HG02884 (cell line): ENCODE measurements around the gene HDAC4.

Source experiments
- ATAC-seq: cut with Tn5 transposase; IDR thresholded peaks from one replicate; pipeline ENCODE4 v1.9.1; 2021; ENCODE audit warnings: mild to moderate bottlenecking, moderate library complexity; ENCODE audit not compliant: unreplicated experiment

HDAC4 gene

DNA sequence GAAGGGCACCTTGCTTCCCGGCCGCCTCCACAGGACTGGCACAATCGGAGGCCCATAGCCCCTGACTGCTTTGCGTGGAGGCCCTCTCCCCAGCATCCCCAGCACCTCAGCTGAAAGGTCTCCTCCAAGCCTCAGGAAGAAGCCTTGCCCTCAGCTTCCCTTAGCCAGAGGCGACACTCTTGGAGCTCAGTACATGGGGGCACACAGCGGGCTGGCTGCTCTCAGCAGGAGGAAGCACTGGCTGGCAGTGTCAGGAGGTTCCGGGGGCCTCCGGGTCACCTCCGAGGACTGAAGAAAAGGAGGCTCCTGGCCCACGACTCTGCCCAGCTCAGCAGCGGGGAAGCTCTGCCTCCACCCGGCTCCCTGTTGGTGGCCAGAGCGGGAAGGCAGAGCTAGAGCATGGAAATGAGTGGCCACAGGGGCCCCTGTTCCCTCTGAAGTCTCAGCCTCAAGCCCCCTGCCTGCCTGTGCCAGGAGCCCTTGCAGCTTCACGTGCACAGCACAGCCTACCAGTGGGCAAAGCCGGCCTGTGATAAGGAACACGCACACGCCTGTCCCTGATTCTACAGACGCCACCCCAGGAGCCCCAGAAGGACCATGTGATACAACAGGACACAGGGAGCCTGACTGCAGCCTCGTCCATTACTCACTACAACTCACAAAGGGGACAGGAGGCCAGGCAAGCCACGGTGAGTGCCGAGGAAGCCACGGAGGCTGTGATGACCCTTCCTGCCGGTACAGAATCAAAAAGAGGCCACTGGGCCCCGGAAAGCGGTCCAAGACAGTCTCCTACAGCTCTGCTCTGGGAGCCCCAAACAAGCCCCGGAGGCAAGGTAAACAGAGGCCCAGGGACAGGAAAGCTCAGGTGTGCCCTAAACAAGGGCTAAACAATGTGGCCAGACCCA lies 15.5 kb downstream of the HDAC4 start:
- ATAC-seq, result no peak

GRCh38 chr2:239383759-239384156 lies 17.1 kb downstream of the HDAC4 start:
- no peak for ATAC-seq

GRCh38 chr2:239383036-239383758 lies 17.6 kb downstream of the HDAC4 start:
- ATAC-seq, result no peak

- ATAC-seq, result no peak
Observed at GRCh38 chr2:239382384-239382880, 18.4 kb downstream of the HDAC4 start.

- peak; percentile 54 for ATAC-seq
Observed at GRCh38 chr2:239381709-239382134, 19.1 kb downstream of the HDAC4 start.

DNA sequence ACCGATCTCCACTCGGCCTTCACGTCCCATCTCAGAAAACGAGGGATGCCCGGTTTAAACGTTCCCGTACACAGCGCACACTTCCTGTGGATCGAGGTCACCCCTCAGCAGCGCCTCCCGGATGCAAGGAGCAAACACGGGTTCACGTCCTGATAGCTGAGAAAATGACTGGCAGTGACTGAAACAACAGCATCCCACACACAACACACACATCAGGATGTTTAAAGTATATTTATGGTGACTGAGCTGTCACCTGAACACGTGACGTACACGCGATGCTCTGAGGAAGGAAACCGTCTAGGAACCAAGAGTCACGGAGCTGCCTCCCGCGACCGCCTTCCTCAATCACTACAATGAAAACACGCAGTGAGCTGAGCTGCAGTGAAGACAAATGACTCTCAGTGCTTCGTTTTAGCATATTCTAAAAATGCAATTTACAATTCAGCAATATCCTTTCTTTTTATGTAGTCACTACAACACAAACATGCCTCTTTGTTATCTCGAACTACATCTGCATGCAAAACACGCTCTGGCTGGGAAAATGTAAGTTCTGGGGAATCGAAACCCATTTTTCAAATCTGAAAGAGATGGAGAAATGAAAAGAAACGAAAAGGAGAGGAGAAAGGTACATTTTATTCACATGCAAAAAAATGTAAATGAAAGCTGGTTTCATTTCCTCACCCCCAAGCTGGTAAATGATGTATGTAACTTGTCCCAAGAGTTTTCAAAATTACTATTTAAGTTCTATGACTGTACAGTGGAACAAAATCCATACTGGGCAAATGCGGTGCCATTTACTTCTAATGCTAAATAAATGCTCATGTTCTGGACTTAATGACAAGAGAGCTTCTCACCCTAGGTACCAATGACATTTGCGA lies 19.8 kb downstream of the HDAC4 start:
- ATAC-seq, result peak; percentile 37

GRCh38 chr2:239379641-239380170 lies 21.1 kb downstream of the HDAC4 start:
- no peak for ATAC-seq

- no peak for ATAC-seq
Observed at GRCh38 chr2:239378918-239379640, 21.7 kb downstream of the HDAC4 start.

GRCh38 chr2:239378021-239378917 lies 22.6 kb downstream of the HDAC4 start:
- no peak for ATAC-seq

DNA sequence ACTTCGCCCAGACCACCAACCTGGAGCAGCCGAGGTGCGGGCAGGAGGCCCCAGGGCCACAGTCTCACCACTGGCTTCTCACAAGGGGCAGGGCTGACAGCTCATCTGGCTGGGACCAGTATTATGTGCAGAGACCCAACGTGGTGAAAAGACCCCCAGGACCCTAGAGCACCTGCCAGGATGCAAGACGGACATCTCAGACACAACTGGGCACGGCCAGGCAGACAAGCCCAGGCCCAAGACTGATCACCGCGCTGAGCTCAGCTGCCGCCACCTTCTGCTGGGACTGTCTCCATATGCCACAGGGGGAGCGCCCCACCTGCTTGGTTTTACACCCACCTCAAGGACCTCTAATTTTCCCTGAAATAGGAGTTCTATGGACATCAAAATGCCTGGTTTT lies 23.2 kb downstream of the HDAC4 start:
- ATAC-seq, result no peak

- no peak for ATAC-seq
Observed at GRCh38 chr2:239376942-239377531, 23.8 kb downstream of the HDAC4 start.

GRCh38 chr2:239376351-239376750 lies 24.5 kb downstream of the HDAC4 start:
- no peak for ATAC-seq

DNA sequence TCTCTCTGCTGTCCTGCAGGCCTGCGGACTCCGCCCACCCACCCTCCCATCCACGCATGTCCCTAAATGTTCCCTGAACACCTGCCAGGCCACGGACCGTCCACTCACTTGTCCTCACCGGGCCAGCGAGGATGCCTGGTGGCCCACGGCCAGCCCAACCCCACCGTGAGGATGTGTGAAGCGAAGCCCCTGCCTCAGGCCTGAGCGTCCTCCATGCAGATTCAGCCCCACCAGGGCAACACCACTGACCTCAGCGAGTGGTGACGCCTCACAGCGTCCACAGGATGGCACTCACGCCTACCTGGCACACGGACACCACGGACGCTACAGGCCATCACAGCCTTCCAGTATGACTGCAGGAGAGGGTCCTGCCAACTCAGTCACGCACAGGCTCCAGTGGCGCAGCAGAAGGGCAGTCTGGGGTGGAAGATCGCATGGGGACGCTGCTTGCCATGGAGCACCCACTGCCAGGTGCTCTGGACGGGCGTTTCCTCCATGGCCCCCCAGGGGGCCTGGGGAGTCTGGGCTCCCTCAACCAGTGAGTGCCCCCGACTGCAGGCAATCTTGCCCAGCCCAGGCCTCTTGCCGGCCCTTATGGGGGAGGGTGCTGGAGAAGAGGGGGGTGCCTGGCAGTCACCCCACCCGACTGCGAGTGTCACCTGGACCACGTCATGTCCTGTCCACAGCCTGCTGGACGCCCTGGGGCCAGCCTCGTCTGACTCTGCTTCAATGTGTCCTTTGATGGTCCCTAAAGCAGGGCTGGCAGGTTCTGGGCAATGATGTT lies 25.4 kb downstream of the HDAC4 start:
- ATAC-seq, result no peak

- no peak for ATAC-seq
Observed at GRCh38 chr2:239374896-239375277, 25.9 kb downstream of the HDAC4 start.

DNA sequence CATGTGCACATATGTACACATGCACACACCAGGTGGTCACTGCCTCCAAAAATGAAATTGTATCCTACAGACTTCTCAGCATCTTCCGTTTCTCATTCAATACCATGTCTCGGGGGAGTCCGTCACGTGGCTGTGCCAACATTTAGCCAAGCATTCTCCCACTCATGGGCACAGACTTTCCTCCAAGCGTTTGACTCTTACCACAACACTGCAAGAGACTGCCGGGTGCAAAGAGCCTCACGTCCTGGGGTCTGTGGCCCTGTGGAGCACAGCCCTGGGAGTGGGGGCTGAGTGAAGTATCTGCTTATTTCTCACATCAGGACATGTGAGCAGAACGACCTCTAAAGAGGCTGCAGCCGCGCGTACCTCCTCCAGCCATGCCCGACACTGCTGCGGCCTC lies 28.0 kb downstream of the HDAC4 start:
- ATAC-seq, result no peak

DNA sequence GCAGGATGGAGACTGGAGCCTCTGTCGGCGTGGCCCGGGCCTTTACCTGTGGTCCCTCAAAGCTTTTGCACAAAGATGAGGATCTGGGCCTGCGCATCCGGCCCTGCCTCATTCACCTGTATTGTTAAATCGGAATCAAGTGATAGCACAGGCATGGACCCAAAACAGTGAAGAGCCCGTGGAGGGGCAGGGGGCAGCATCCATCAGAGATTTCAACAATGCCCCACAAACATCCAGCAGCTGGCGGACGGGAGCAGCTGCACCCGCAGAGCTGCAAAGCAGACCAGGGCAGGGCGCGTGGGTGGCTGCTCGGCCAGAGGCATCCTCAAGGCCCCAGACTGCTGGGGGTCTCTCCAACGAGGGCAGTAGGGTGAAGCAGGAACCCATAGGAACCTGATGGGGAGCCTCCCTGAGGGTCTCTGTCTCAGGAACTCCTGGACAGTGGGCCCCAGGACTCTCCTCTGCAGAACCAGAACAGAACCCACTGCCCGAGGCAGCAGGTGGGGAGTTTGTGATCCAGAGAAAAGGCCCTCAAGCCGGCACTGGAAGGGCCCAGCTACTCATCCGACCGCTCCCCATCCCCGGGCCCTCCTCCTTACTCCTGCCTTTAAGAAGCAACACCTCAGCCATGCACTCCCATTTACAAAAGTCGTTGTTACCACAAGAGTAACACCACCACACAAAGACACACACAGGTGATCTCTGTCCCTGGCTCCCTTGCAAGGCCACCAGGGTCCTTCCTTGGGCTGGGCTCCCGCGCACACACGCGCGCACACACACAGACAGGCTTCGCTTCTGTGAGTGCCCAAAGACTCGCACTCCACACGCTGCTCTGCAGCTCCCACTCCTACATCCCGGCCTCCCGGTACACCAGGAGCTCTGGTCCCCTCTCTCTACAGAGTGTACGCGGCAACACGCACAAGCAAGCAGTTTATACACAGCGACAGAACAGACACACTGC lies 28.8 kb downstream of the HDAC4 start:
- ATAC-seq, result no peak
